HG03442 (cell line): ENCODE measurements around the gene MFSD2A.
"Not testable (repeated sequence)": the region's sequence is repeated elsewhere in the genome, so short reads cannot be mapped to it uniquely, and the experiment has no call there.

ENCODE experiments used
- ATAC-seq: cut with Tn5 transposase; IDR thresholded peaks from one replicate; pipeline ENCODE4 v1.9.1; 2021; ENCODE audit warnings: mild to moderate bottlenecking, moderate library complexity; ENCODE audit not compliant: unreplicated experiment

MFSD2A gene

DNA sequence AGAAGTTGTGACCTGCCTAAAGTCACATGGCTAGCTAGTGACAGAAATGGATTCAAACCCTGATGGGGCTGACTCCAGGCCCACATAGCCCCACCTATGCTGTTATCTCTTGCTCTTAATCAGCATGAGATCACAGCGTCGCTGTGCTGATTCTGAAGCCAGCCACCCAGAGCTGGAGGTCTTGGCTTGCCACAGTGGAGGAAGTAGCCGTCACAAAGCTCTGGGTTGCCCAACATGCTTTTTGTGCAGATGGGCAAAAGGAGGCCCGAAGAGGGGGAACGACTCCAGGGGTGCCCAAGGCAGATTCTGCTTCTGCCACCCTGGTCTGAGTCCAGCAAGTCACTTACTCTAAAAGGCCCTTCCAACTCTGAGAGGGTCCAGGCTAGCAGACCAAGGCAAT is 14.7 kb upstream of the MFSD2A start:
- ATAC-seq = no peak

DNA sequence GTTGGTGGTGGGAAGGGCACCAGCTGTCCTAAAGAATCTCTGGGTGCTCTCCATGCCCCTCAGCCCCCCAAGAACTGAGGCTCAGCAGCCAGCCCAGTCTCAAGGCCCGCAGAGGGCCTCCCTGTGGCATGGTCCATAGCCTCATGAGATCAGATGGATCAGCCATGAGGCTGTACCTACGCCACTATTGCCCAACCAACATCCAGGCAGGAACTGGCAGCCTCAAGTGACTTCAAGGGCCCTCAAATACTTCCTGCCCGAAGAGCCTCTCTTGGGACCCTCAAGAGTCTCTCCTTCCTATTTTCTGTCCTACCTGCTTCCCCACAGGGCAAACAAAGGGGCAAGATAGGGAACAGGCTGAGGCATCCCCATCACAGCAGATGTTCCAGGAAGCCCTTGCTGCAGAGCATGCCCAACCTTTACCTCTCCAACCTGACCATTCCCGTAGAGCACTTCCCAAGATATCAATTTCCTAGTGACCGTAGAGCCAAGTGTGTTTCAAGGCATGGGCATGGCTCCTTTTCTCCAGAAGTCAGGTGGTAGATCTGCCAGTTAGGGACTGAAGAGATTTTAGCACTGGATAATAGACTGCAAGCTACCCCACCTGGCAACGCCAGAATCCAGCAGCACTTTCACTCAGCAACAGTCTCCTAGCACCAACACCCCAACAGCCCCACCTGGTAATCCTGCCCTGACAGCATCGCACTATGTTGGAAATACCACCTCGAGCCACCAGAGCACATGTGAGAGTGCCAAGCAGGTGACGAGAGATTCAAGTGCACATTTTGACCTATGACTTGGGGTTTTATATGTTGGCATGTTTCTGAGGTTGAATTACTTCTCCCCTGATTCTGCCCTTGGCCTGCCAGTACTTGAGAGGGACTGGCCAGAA is 13.7 kb upstream of the MFSD2A start:
- no peak for ATAC-seq

DNA sequence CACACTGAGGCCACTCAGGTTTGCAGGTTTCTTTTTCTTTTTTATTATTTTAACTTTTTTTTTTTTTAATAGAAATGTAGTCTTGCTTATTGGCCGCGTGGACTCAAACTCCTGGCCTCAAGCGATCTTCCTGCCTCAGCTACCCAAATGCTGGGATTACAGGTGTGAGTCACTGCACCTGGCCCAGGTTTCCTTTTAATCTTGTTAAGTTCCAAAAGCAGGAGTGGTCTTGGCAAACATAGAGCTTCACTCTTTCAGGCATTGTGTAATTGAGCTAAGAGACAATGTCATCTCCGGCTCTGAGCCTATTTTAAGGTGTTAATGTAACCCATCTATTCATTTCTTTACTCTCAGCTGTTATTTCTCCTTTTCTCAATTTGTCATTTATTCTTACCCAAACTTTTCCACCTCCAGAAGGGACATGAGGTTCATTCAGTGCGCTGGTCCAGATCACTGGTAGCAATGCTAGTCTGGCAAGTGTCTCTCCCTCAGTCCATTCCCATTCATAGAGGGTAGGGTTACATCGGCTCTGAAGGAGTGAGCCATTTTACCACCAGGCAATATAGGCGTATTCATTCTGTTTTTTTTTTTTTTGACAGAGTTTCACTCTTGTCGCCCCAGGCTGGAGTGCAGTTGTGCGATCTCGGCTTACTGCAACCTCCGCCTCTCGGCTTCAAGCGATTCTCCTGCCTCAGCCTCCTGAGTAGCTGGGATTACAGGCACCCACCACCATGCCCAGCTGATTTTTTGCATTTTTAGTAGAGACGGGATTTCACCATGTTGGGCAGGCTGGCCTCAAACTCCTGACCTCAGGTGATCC is 11.3 kb upstream of the MFSD2A start:
- no peak for ATAC-seq

DNA sequence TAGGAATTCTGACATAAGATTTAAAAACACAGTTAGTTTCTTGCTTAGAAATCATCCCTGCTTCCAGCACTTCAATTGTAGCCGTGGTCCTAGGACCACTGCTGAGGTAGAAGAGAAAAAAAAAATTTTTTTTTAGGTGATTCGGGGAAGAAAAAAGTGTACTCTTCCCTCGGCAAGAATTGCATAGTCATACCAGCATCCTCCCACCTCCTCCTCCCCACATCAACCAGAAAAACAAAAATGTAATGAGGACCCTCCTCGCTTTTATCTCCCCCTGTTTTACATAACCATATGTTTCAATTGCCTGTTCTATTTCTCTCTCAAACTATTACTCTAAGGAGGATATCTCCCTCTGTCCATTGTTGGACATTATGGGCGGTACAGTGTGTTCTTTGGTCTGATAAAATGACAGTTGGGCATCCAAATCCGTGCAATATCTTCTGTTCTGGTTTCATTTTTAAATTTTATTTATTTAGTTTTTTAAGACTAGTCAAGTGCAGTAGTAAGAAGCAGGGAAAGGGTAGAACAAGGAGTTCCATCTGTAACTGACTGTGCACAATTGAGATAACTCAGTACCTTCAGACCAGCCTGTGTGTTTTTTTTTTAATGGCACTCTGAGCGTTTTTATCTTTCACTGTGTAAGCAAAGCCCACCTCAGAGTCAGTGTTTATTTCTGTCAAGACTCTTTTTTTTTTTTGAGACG is 10.4 kb upstream of the MFSD2A start:
- ATAC-seq = no peak

DNA sequence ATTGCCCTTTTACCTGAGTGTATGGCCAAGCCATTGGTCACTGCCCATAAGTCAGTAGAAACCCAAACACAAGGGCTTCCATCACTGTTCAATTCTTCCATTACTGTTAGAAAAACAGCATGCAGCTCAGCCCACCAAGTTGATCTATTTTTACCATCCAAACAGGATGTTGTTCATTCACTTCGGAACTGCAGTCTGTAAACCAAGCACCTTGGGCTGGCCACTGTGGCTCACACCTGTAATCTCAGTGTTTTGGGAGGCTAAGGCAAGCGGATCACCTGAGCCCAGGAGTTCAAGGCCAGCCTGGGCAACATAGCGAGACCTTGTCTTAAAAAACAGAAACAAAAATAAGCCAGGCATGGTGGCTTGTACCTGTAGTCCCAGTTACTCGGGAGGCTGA is 8.7 kb upstream of the MFSD2A start:
- no peak for ATAC-seq

- ATAC-seq = no peak
Observed at GRCh38 chr1:39947260-39947659, 7.7 kb upstream of the MFSD2A start.

DNA sequence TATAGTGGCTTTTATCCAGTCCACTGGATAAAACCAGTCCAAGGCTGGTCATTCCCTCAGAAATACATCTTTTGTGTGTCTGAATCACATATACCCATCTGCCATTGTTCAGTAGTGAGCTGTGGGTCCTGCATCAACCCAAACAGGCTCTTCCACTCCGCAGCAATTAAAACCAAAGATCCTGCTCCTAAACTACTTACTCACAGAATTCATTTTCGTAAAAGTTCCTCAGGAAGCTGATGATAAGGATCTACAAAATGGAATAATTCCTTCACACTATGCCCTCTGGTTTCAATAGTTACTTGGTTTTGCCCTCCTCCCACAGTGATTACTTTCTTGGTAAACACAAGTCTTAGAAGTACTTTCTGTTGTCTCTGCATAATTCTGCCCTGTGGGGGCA is 5.1 kb upstream of the MFSD2A start:
- no peak for ATAC-seq

GRCh38 chr1:39951926-39952325 is 3.0 kb upstream of the MFSD2A start:
- ATAC-seq = no peak

GRCh38 chr1:39952359-39953110 is 2.4 kb upstream of the MFSD2A start:
- no peak for ATAC-seq

- no peak for ATAC-seq
Observed at GRCh38 chr1:39954324-39954869, 548 bp upstream of the MFSD2A start.

DNA sequence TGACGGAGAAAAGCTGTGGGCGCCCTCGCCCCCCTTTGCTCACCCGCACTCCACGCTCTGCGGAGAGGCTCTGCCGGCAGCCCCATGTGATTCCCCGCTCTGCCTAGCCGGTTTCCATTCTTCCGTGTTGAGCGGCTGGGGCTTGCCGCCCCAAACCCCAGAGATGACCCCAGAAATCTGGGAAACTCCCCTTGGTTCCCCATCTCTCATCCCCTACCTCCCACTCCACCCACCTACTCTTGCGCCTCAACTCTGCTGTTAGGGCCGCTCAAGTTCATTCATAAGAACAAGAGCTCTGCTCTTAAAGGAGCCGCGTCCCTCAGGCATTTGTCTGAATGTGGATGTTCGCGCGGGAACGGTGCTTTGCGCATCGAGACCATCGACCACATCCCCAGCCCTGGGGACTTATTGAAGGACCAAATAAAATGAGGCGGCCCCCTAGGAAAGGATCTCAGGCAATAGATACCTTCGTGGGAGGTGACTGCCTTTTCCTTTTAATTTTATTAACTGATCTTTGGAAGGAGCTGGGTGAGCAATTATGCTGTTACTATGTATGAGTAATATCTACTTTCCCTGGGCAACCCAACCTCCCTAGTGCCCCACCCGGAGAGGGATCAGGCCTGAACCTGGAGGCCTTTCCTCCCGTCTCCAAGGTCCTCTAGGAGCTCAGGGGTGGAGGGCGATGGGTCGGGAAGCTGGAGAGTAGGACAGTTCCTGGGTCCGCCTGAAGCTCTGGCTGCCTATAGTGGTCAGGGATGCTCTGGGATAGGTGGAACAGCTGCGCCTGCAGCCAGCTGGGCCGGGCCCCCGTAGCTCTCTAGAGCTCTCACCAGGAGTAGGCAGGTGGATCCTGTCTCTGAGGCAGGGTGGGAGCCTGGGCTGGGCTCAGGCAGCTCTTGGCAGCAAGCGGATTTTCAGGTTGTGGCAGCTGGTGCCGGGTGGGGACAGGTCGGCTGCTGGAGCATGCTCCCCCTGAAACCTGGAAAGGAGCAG is 898 bp downstream of the MFSD2A start:
- peak; percentile 25 for ATAC-seq

GRCh38 chr1:39957299-39958015 is 2.5 kb downstream of the MFSD2A start:
- no peak for ATAC-seq

- ATAC-seq = no peak
Observed at GRCh38 chr1:39958403-39959200, 3.7 kb downstream of the MFSD2A start.

DNA sequence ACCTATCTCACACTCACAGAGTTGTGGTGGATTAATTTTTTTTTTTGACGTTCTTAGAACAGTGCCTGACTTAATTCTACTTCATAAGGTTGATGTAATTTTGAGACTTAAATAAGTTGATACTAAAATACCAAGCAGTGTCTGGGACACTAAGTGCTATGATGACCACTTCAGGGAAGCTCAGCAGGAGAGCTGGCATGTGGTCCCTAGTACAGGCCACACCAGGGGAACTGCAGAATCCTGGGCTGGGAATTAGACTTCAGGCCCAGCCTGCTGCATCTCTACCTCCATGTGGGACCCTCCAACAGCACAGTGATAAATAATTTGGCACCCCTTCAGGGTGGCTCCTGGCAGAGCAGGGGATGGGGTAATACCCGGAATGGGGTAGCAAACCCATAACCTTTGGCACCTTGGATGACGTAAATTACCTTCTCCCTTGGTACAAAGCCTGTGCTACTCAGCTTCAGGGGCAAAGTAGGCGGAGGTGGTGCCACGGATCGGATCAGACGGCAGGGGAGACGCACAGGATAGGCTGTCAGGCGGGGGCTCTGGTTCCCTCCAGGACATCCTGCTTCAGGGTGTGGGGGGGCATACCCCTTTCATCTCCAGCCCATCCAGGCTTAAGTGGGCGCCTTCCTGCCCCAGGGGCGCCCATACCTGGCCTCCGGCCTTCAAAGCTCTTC is 4.8 kb downstream of the MFSD2A start:
- ATAC-seq = no peak

DNA sequence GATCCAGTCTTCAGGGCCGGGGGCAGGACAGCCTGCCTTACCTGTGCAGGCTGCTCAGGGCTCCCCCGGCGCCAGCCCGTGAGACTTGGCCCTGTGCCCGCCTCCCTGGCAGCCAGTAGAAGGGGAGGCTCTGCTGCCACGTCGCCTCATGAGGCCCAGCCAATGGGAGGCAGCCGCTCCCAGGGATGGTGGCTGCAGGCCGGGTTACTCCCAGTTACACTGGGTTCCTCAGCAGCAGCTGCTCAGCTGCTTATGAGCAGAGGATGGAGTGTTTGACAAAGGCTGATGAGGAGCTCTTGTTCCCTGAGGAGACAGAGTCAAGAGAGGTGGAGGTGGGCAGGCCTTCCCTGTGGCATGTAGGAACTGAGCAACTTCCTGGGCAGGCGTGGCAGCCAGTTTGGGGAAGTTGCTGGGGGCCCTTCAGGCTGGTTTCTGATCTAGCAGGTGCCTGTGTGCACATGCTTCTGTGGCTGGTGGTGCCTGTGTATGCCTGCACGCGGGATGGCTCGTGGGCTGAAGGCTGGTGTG is 5.5 kb downstream of the MFSD2A start:
- ATAC-seq = peak; percentile 58

DNA sequence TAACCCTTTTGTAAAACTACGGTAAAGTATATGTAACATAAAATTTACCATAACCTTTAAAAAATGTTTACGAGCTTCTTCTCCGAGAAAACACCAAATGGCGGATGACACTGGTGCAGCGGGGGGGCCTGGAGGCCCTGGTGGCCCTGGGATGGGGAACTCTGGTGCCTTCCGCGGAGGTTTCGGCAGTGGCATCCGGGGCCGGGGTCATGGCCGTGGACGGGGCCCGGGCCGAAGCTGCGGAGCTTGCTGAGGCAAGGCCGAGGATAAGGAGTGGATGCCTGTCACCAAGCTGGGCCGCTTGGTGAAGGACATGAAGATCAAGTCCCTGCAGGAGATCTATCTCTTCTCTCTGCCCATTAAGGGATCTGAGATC is 7.5 kb downstream of the MFSD2A start:
- no peak for ATAC-seq

DNA sequence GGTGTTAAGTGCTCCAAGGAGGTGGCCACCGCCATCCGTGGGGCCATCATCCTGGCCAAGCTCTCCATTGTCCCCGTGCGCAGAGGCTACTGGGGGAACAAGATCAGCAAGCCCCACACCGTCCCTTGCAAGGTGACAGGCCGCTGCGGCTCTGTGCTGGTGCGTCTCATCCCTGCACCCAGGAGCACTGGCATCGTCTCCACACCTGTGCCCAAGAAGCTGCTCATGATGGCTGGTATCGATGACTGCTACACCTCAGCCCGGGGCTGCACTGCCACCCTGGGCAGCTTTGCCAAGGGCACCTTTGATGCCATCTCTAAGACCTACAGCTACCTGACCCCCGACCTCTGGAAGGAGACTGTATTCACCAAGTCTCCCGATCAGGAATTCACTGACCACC is 8.0 kb downstream of the MFSD2A start:
- not testable (repeated sequence) for ATAC-seq
